Astrocyte of the spinal cord (primary cell): ENCODE results near the gene OPN5.

Source experiments
- DNase-seq: peaks from one replicate; pipeline ENCODE4 v3.0.0; 2011; ENCODE audit warnings: low read depth, low spot score
- H3K4me3 ChIP-seq: 2 replicates; pipeline ENCODE4 v1.5.1; 2011; ENCODE audit warnings: low read depth, mild to moderate bottlenecking, low read length, moderate library complexity
- in situ Hi-C: cut with HindIII; loops from 2 replicates; pipeline ENCODE4 v1.10.0; 2017; ENCODE audit warnings: low sequenced_read_pairs
- TF ChIP-seq, protein P1 (sequence below): IDR thresholded peaks from 2 replicates; pipeline ENCODE4 v1.5.1; 2012; ENCODE audit warnings: low read depth, mild to moderate bottlenecking, low read length, inconsistent platforms

OPN5 gene

GRCh38 chr6:47766445-47766844 lies 15.4 kb upstream of the OPN5 start:
- no peak for DNase-seq
- H3K4me3 ChIP-seq, result no peak overlapping the region
- in situ Hi-C loops, result no loop called here
- TF ChIP-seq, protein P1, sequence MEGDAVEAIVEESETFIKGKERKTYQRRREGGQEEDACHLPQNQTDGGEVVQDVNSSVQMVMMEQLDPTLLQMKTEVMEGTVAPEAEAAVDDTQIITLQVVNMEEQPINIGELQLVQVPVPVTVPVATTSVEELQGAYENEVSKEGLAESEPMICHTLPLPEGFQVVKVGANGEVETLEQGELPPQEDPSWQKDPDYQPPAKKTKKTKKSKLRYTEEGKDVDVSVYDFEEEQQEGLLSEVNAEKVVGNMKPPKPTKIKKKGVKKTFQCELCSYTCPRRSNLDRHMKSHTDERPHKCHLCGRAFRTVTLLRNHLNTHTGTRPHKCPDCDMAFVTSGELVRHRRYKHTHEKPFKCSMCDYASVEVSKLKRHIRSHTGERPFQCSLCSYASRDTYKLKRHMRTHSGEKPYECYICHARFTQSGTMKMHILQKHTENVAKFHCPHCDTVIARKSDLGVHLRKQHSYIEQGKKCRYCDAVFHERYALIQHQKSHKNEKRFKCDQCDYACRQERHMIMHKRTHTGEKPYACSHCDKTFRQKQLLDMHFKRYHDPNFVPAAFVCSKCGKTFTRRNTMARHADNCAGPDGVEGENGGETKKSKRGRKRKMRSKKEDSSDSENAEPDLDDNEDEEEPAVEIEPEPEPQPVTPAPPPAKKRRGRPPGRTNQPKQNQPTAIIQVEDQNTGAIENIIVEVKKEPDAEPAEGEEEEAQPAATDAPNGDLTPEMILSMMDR, result no peak

DNA sequence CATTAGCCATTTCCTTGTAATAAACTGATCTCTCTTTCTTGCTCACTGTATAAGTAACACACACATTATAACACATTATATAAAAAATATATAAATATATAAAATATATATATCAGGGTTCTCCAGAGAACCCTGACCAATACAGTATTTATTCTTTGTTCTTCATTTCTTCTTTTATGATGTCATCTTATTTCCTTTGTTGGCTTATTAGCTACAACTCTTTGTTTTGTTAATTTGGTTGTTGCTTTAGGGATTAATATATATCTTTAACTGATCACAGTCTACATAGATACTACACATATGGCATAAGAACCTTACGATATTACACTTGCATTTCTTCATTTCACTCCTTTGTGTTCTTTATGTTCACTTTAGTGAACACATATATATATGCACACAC lies 14.7 kb upstream of the OPN5 start:
- TF ChIP-seq, protein P1, result no peak
- no peak for DNase-seq
- in situ Hi-C loops, result no loop called here
- H3K4me3 ChIP-seq, result no peak overlapping the region

GRCh38 chr6:47769982-47770381 lies 11.8 kb upstream of the OPN5 start:
- in situ Hi-C loops, result no loop called here
- no peak overlapping the region for H3K4me3 ChIP-seq
- TF ChIP-seq, protein P1, result no peak
- DNase-seq, result no peak

GRCh38 chr6:47772359-47772758 lies 9.5 kb upstream of the OPN5 start:
- H3K4me3 ChIP-seq, result no peak overlapping the region
- in situ Hi-C loops, result no loop called here
- DNase-seq, result no peak
- TF ChIP-seq, protein P1, result no peak

- TF ChIP-seq, protein P1, result no peak
- in situ Hi-C loops, result no loop called here
- H3K4me3 ChIP-seq, result no peak overlapping the region
- no peak for DNase-seq
Observed at GRCh38 chr6:47773005-47773404, 8.8 kb upstream of the OPN5 start.

- in situ Hi-C loops, result no loop called here
- TF ChIP-seq, protein P1, result peak; percentile 76
- no peak overlapping the region for H3K4me3 ChIP-seq
- DNase-seq, result peak; percentile 73
Observed at GRCh38 chr6:47780510-47781356, 1.1 kb upstream of the OPN5 start.

DNA sequence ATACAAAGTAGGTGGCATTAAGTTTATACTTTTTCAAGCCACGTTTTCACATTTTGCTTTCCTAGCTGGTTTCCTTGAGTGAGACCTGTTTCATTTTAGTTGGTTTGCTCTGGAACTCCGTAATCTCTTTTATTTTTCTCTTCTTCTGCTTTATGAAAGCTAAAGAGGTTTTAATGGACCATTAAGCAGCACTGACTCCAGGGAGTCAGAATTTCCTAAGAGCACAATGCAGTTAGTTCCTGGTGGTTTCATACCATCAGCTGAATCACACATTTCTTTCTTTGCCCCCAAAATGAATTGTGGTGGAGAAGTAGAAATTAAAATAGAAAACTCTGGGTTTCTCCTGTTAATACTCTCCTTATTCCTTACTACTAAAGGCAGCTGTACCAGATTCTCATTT lies 3.4 kb downstream of the OPN5 start:
- no peak overlapping the region for H3K4me3 ChIP-seq
- in situ Hi-C loops, result no loop called here
- TF ChIP-seq, protein P1, result no peak
- DNase-seq, result no peak
